Ishikawa (cell line): ENCODE results near the gene COL13A1.

ENCODE experiments used
- CEBPB ChIP-seq: IDR thresholded peaks from 2 replicates; pipeline ENCODE4 v1.6.1; 2012
- CREB1 ChIP-seq: IDR thresholded peaks from 2 replicates; pipeline ENCODE4 v1.6.1; 2012; ENCODE audit warnings: low read depth
- FOXM1 ChIP-seq: IDR thresholded peaks from 2 replicates; pipeline ENCODE4 v1.6.1; 2012; ENCODE audit warnings: low read depth, borderline replicate concordance
- MAX ChIP-seq: IDR thresholded peaks from 2 replicates; pipeline ENCODE4 v1.6.1; 2012
- NFIC ChIP-seq: IDR thresholded peaks from 2 replicates; pipeline ENCODE4 v1.6.1; 2012
- RAD21 ChIP-seq: IDR thresholded peaks from 2 replicates; pipeline ENCODE4 v1.6.1; 2012; ENCODE audit warnings: low read depth
- TCF12 ChIP-seq: IDR thresholded peaks from 2 replicates; pipeline ENCODE4 v1.6.1; 2012; ENCODE audit warnings: low read depth
- TEAD4 ChIP-seq: IDR thresholded peaks from 2 replicates; pipeline ENCODE4 v1.6.1; 2012
- YY1 ChIP-seq: IDR thresholded peaks from 2 replicates; pipeline ENCODE4 v1.6.1; 2012; ENCODE audit warnings: low read depth
- ZBTB7A ChIP-seq: IDR thresholded peaks from 2 replicates; pipeline ENCODE4 v1.6.1; 2012; ENCODE audit warnings: low read depth

- no peak for TF ChIP-seq RAD21
- TF ChIP-seq YY1 = no peak
- no peak for TF ChIP-seq CREB1
- no peak for TF ChIP-seq FOXM1
- no peak for TF ChIP-seq ZBTB7A
- no peak for TF ChIP-seq MAX
- TF ChIP-seq TCF12 = no peak
- no peak for TF ChIP-seq CEBPB
- no peak for TF ChIP-seq NFIC
- no peak for TF ChIP-seq TEAD4
These were observed 33.5 kb downstream of the COL13A1 start for GRCh38 chr10:69835233-69835632.
